Activated CD4-positive, alpha-beta T cell treated with anti-CD3 and anti-CD28 coated beads, Interleukin-10, Interleukin-2, amounts not matched to agents 100 ng/mL and 50 ng/mL, durations not matched to agents 16 hours and 8 hours (primary cell): Measurements from ENCODE around the gene ZNF664.

ENCODE experiments used
- DNase-seq: peaks from one replicate; pipeline ENCODE4 v3.0.0-alpha.2; 2020

Gene ZNF664

GRCh38 chr12:124013073-124013472 is 40.1 kb downstream of the ZNF664 start:
- no peak for DNase-seq

DNA sequence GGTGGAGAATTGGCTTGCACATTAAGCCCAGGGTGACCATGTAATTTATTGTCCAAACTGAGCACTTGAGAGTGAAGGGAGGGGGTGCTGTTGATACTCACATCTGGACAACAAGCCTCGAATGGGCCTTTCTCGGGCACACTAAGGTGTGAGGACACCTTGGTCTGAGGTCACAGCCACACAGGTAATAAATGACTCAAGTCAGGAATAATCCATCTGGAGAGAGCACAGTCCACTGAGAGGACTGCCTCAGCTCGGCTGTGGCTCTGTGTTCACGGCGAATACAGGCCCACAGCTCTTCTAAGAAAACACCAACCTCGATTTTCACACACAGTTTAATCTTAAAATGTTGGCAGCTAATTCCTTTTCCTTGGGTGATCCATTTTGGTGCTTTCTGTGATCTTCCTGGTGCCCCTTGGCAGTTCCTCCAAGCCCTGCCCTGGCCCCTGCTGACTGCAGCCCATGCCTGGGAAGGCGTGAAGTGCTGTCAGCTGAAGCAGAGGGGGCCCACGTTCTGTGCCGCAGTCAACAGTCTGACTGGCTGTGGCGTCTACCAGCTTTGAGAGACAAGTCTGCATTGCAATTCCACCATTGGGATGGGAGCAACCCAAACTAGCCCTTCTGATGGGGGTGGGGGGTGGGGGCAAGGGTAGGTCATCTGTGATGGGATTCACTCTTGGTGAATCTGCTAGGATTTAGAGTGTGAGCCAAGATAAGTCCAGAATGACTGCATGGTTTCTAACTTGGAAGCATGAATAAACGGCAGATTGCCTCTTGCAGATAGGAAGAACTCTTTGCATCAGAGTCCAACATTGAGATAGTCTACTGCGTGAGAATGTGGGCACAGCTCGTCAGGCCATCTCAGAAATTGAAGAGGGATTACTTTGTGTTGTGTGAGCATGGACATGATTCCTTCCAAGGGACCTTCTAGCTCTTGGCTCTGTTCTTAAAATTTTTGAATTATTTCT is 42.8 kb downstream of the ZNF664 start:
- no peak for DNase-seq

- no peak for DNase-seq
Measured at GRCh38 chr12:124017064-124017463, 44.0 kb downstream of the ZNF664 start.

GRCh38 chr12:124018539-124018938 is 45.5 kb downstream of the ZNF664 start:
- DNase-seq: no peak

- no peak for DNase-seq
Measured at GRCh38 chr12:124019115-124019514, 46.1 kb downstream of the ZNF664 start.

DNA sequence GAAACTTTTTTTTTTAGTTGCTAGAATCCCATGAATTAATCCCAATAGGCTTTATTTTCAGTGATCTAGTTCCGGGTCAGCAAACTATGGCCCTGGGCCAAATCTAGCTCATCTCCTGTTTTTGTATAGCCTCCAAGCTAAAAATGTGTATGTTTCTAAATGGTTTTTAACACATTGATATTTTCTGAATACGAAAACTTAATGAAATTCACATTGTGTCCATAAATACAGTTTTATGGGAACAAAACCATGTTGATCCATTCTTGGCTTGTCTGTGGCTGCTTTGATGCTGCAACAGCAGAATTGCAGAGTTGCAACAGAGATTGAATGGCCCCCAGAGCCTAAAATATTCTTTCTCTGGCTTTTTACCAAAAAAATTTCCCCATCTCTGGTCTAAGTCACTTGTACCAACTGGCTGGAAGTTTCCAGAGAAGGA is 47.5 kb downstream of the ZNF664 start:
- no peak for DNase-seq

GRCh38 chr12:124021007-124021406 is 48.0 kb downstream of the ZNF664 start:
- no peak for DNase-seq

GRCh38 chr12:124022161-124022560 is 49.1 kb downstream of the ZNF664 start:
- DNase-seq: no peak

- DNase-seq: no peak
Measured at GRCh38 chr12:124024263-124024678, 51.3 kb downstream of the ZNF664 start.

GRCh38 chr12:124024776-124025175 is 51.8 kb downstream of the ZNF664 start:
- DNase-seq: no peak

DNA sequence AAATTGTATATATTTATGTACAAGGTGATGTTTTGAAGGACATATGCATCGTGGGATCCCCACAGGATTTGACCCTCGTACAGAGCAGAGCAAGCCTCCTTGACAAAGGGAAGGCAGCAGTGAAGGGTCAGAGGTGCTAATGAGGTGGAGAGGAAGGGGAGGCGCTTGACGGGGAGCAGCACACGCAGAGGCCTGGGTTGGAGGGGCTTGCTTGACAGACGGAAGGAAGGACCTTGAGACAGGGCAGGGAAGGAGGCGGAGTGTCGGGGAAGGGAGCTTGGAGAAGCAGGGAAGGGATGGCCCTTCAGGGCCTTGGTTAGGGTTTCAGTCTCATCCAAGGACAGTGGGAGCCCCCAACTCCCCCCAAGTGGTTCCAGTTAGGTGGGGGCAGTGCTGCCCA is 52.6 kb downstream of the ZNF664 start:
- DNase-seq: no peak

DNA sequence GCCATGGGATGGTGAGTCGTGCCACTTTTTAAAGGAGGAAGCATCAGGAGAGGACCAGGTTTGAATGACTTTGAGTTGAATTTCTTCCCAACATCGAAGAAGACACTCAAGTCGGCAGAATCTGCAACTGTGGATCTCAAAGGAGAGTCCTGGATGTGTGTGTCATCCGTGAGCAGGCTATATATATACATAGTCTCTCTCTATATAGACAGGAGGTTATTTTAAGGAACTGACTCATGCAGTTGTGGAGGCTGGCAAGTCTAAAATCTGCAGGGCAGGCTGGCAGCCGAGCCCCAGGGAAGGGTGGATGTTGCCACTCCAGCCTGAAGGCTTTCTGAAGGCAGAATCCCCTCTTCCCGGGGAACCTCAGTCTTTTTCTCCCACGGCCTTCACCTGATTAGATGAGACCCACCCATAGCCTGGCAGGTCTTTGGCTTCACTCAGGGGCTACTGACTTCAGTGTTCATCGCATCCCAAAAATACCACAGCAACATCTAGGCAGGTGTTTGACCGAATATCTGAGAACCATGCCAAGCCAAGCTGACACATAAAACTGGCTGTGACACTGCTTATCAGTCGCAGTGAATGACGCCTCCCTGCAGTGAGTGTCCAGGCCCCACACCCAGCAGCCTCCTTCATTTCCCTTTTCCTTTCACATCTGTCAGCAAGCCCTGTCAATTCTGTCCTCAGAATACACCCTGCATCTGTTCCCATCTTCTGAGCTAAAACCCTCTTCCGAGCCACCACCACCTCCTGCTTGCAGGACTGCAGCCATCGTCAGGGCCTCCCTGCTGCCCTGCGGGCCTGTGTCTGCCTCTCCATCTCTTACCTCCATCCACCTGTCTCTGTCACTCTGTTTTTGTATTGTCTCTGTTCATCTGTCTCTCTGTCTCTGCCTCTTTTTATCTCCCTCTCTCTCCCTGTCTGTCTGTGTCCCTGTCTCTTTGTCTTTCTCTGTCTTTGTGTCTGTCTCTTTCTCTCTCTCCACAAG is 54.0 kb downstream of the ZNF664 start:
- DNase-seq: no peak

DNA sequence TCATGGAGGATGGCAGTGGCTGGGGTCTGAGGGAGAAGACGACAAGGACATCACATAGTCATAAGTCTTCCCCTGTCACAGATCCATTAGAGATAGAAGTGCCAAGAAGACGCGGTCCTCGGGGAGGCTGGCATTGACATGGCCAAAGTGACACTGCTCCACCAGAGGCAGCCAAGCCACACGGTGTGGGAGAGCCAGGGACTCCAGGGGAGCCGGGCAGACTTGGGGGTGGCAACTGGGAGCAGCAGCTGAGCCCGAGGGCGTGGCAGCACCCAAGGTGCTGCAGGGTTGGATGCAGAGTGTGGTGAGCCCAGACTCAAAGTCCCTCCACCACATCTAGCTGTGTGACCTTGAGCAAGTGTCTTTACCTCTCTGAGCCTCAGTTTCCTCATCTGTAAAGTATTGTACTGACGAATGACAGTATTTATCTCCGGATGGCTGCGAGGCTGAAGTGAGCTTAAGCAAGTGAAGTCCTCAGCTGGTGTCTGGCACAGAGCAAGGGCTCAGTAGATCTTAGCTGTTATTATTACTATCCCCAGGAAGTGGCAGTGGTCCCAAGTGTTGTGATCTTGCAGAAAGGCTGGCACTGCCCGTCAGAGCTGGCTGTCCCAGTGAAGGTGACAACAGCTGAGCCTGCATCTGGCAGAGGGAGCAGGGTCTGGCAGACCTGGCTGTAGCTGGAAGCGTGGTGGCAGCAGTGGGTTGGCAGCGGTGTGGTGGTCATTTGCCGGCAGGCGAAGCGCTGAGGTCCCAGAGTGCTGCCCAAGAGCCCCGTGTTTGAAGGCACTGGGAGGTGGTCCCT is 54.9 kb downstream of the ZNF664 start:
- no peak for DNase-seq

GRCh38 chr12:124028555-124028925 is 55.5 kb downstream of the ZNF664 start:
- no peak for DNase-seq

DNA sequence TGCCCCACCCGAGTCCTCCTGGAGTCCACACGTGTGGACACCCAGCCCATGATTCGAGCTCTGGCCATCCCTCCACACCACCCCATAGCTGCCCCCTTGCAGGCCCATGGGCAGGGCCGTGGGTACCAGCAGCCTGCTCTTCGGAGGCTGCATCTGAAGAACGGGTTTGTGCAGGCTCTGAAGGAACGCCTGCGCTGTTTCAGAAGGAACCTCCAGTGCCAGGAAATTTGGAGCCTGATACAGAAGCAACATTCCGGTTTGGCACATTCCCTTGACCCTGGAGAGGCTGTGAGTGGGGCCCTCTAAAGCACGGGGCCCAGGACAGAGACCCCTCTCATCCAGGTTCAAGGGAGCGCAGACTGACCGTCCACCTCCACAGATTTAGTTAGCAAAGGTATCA is 57.0 kb downstream of the ZNF664 start:
- DNase-seq: no peak

GRCh38 chr12:124030510-124030909 is 57.5 kb downstream of the ZNF664 start:
- DNase-seq: no peak

- no peak for DNase-seq
Measured at GRCh38 chr12:124031058-124031457, 58.0 kb downstream of the ZNF664 start.

DNA sequence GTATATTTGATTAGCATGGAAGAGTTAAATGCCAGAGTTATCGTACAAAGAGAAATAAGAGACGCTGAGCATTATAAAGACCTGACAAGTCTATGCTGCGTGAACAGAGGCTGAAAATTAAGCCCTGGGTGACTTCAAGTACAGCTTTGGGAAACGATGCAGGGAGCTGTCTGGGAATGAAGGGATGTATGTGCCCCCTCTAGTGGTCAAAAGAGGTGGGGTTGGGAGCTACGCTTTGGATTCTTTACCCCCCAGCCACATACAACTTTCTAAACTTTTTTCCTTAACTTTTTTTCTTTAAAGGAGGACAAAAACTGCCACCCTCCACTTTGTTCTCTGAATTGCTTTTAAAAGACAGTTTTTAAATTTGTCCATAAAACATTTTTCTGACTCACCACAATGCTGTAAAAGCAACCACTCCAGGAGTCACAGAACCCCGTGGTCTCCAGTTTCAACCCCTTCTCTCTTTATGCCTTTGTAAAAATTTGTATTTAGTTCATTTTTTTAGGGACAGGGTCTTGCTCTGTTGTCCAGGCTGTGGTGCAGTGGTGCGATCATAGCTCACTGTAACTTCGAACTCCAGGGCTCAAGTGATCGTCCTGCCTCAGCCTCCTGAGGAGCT is 59.4 kb downstream of the ZNF664 start:
- peak; percentile 22 for DNase-seq

DNA sequence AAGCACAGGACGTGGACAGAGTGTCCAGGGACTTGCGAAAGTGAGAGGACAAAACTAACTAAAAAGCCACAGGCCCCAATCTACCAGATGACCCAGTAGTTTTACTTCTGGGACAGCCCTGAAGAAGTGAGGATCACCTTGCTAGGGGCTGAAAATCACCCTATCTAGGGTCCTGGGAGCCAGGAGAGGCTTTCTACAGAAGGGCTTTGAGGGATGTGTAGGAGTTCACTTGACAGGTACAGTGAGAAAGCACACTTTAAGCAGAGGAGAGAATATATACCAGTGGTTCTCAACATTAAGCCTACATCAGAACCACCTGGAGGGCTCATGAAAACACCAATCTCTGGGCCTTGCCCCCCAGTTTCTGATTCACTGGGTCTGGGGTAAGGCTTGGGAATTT is 60.8 kb downstream of the ZNF664 start:
- no peak for DNase-seq

GRCh38 chr12:124034297-124034696 is 61.3 kb downstream of the ZNF664 start:
- no peak for DNase-seq

GRCh38 chr12:124035163-124035562 is 62.1 kb downstream of the ZNF664 start:
- DNase-seq: no peak

- DNase-seq: no peak
Measured at GRCh38 chr12:124036171-124036598, 63.2 kb downstream of the ZNF664 start.
